ENCODE data around the gene KLHL1. TPM values are rescaled to one million over a fixed set of nuclear protein-coding genes. Genes with fewer than 3 reads are reported as not detected.

KLHL1 gene
- total RNA-seq, 1 donor from 2014 or later, result not detected

- TF ChIP-seq CTCF (IDR thresholded peaks at IDR 0.05; ENCODE audit: unreplicated experiment), result no peak
- no peaks in the 10 kb centered on the region for H3K9me3 Mint-ChIP-seq (ENCODE audit: unreplicated experiment)
Observed at GRCh38 chr13:70043685-70044084, 64.6 kb downstream of the KLHL1 start.

GRCh38 chr13:70042193-70042592 is 66.1 kb downstream of the KLHL1 start:
- TF ChIP-seq CTCF (IDR thresholded peaks at IDR 0.05; ENCODE audit: unreplicated experiment), result no peak
- H3K27ac Mint-ChIP-seq (ENCODE audit: unreplicated experiment), result no peak overlapping the region
- H3K9me3 Mint-ChIP-seq (ENCODE audit: unreplicated experiment), result no peaks in the 10 kb centered on the region
- no peak for DNase-seq (ENCODE audit: low spot score)
- H3K4me1 Mint-ChIP-seq (ENCODE audit: unreplicated experiment), result no peaks in the 10 kb centered on the region
- no peaks in the 10 kb centered on the region for H3K36me3 Mint-ChIP-seq (ENCODE audit: low read depth, unreplicated experiment)
- no peaks in the 10 kb centered on the region for H3K27me3 Mint-ChIP-seq (ENCODE audit: unreplicated experiment)
- no peak overlapping the region for H3K4me3 Mint-ChIP-seq (ENCODE audit: unreplicated experiment)

More at GRCh38 chr13:70043685-70044084, 64.6 kb downstream of the KLHL1 start:
- H3K4me3 Mint-ChIP-seq (ENCODE audit: unreplicated experiment), result no peak overlapping the region
- H3K4me1 Mint-ChIP-seq (ENCODE audit: unreplicated experiment), result no peaks in the 10 kb centered on the region
- no peaks in the 10 kb centered on the region for H3K27me3 Mint-ChIP-seq (ENCODE audit: unreplicated experiment)
- DNase-seq (ENCODE audit: low spot score), result no peak
- no peak overlapping the region for H3K27ac Mint-ChIP-seq (ENCODE audit: unreplicated experiment)
- no peaks in the 10 kb centered on the region for H3K36me3 Mint-ChIP-seq (ENCODE audit: low read depth, unreplicated experiment)

- no peak for TF ChIP-seq CTCF (IDR thresholded peaks at IDR 0.05; ENCODE audit: unreplicated experiment)
- no peak for DNase-seq (ENCODE audit: low spot score)
- H3K36me3 Mint-ChIP-seq (ENCODE audit: low read depth, unreplicated experiment), result no peaks in the 10 kb centered on the region
- H3K27ac Mint-ChIP-seq (ENCODE audit: unreplicated experiment), result no peak overlapping the region
- H3K27me3 Mint-ChIP-seq (ENCODE audit: unreplicated experiment), result no peaks in the 10 kb centered on the region
- H3K4me1 Mint-ChIP-seq (ENCODE audit: unreplicated experiment), result no peaks in the 10 kb centered on the region
- H3K9me3 Mint-ChIP-seq (ENCODE audit: unreplicated experiment), result no peaks in the 10 kb centered on the region
- H3K4me3 Mint-ChIP-seq (ENCODE audit: unreplicated experiment), result no peak overlapping the region
Observed at GRCh38 chr13:70034286-70034685, 74.0 kb downstream of the KLHL1 start.

- H3K27ac Mint-ChIP-seq (ENCODE audit: unreplicated experiment), result no peak overlapping the region
- TF ChIP-seq CTCF (IDR thresholded peaks at IDR 0.05; ENCODE audit: unreplicated experiment), result no peak
- H3K9me3 Mint-ChIP-seq (ENCODE audit: unreplicated experiment), result no peaks in the 10 kb centered on the region
- H3K27me3 Mint-ChIP-seq (ENCODE audit: unreplicated experiment), result no peaks in the 10 kb centered on the region
- DNase-seq (ENCODE audit: low spot score), result no peak
- no peaks in the 10 kb centered on the region for H3K36me3 Mint-ChIP-seq (ENCODE audit: low read depth, unreplicated experiment)
- no peak overlapping the region for H3K4me3 Mint-ChIP-seq (ENCODE audit: unreplicated experiment)
- no peaks in the 10 kb centered on the region for H3K4me1 Mint-ChIP-seq (ENCODE audit: unreplicated experiment)
Observed at GRCh38 chr13:70027551-70027950, 80.7 kb downstream of the KLHL1 start.

- TF ChIP-seq CTCF (IDR thresholded peaks at IDR 0.05; ENCODE audit: unreplicated experiment), result no peak
- H3K4me3 Mint-ChIP-seq (ENCODE audit: unreplicated experiment), result no peak overlapping the region
- no peaks in the 10 kb centered on the region for H3K9me3 Mint-ChIP-seq (ENCODE audit: unreplicated experiment)
- DNase-seq (ENCODE audit: low spot score), result no peak
- H3K4me1 Mint-ChIP-seq (ENCODE audit: unreplicated experiment), result no peaks in the 10 kb centered on the region
- H3K36me3 Mint-ChIP-seq (ENCODE audit: low read depth, unreplicated experiment), result no peaks in the 10 kb centered on the region
- H3K27ac Mint-ChIP-seq (ENCODE audit: unreplicated experiment), result no peak overlapping the region
- peaks cover 1% of the 10 kb centered on the region for H3K27me3 Mint-ChIP-seq (ENCODE audit: unreplicated experiment)
Observed at GRCh38 chr13:70023516-70023915, 84.7 kb downstream of the KLHL1 start.
